AG08396 (cell line): ENCODE results near the gene MTMR2.
A peak's percentile ranks its signal among the peaks of the same experiment; 100 is the strongest.
"Not testable (repeated sequence)": the region's sequence is repeated elsewhere in the genome, so short reads cannot be mapped to it uniquely, and the experiment has no call there.

Experiments
- DNase-seq: peaks from one replicate; pipeline ENCODE4 v3.0.0; 2012; ENCODE audit warnings: low spot score, mixed read lengths

Gene MTMR2

GRCh38 chr11:95884376-95884775 is 39.5 kb downstream of the MTMR2 start:
- no peak for DNase-seq

DNA sequence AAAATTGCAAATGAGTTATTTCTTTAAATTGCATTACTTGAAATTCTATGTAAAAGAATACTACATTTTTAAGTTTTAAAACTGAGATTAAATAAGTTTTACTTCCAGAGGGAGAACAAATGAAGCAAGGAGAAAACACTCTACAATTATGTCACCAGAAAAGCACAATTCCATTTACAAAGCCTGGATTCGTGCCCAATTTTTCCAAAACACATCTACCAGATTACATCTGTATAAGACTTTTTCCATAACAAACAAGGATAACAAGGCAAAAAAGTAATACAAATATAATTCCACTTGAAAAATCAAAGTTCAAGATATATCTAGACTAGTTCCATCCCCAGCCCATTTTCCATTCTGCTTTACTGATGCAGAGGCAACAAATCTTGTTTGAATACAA is 40.5 kb downstream of the MTMR2 start:
- DNase-seq: no peak

DNA sequence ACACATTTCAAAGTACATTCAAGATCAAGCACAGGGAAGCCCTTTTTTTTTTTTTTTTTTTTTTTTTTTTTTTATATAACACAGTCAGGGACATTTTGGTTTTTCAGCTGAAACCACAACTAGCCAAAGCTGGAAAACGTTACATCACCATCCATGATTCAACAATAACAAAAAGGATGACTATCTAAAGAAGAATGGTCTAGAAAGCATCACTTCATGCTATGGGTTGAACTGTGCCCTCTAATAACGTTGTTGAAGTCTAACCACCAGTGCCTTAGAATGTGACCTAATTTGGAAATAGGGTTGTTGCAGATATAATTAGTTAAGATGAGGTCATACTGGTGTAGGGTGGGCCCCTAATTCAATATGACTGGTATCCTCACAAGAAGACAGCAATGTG is 46.6 kb downstream of the MTMR2 start:
- peak; percentile 61 for DNase-seq

- not testable (repeated sequence) for DNase-seq
Measured at GRCh38 chr11:95870877-95871276, 53.0 kb downstream of the MTMR2 start.

GRCh38 chr11:95867105-95867504 is 56.8 kb downstream of the MTMR2 start:
- DNase-seq: no peak

- DNase-seq: no peak
Measured at GRCh38 chr11:95863486-95864140, 60.3 kb downstream of the MTMR2 start.

DNA sequence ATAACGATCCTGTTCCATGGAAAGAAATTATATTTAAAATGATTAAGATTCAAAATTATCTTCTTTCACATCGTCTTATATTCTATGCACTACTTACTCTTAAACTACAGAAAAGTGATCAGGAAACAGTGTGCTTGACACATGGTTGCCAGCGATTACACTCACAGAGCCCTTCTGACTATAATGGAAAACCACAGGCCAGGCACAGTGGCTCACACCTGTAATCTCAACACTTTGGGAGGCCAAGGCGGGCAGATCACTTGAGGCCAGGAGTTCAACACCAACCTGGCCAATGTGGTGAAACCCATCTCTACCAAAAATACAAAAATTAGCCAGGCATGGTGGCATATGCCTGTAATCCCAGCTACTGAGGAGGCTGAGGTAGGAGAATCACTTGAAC is 63.9 kb downstream of the MTMR2 start:
- not testable (repeated sequence) for DNase-seq

- DNase-seq: not testable (repeated sequence)
Measured at GRCh38 chr11:95854362-95854761, 69.5 kb downstream of the MTMR2 start.

DNA sequence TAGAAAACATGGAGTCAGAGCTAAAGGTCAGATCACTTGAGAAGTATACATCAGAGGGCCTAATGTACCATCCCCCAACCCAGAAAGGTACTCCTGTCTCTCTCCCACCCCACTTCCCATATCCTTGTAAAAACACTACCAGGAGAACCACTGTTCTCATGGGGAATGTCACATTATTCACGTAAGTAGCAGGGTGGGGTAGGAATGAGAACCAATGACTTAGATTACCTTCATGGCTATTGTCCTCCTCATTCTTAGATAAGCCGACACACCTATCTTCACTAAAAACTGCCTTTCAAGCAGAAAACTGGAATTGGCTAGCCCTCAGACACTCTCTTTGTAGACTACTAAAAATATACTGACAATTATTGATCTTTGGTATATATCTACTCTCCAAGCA is 70.0 kb downstream of the MTMR2 start:
- DNase-seq: no peak

DNA sequence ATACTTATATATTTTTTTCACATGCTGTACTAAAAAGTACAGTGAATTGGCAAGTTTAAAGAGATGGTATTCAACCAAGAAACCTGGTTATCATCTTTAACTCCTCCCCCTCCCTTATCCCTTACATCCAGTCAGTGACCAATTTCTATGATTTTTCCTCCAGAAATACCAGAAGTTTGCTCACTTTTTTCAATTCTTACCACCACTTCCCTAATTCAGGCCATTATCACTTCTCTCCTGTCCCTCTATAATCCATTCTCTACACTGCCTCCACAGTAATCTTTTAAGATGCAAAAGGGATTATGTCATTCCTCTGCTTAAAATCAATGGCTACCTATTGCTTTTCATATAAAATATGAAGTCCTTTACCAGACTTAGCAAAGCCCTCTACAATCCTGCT is 70.8 kb downstream of the MTMR2 start:
- DNase-seq: no peak

- DNase-seq: no peak
Measured at GRCh38 chr11:95850137-95850536, 73.8 kb downstream of the MTMR2 start.

GRCh38 chr11:95849087-95849825 is 74.7 kb downstream of the MTMR2 start:
- DNase-seq: peak; percentile 35

DNA sequence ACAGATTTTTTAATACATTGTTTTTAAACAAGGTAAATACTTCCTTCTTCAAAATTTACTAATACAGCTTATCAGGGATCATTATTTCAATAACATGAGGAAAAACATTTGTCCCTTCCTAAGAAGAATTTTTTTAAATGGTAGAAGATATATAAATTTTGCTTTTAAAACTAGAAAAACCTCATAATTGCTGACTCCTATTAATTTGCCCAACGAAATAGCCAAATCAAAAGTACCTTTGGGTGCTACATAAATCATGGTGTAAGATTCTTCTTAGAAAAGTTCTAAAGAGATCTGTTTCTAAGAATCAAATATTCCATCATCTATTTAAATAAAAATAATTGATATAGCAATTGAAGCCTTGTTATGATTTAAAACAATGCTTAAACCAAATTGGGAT is 78.7 kb downstream of the MTMR2 start:
- no peak for DNase-seq

GRCh38 chr11:95835768-95836488 is 88.0 kb downstream of the MTMR2 start:
- peak; percentile 74 for DNase-seq

DNA sequence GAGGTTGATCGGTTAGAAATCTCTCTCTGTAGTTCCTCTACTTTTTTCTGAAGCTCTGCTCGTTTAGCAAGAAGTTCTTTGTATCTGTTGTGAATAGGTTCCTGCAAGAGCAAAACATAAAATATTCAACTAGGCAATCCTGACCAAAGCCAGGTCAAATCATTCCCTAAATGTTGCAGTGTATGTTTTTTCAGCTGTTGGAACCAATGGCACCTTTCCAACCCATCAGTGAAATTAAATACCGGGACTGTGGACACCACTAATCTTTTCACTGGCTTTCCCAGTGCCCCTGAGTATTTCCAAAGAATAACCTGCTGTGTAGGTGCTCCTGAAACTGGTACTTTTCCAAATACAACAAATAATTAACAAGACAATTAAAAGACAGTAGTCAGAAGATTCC is 88.6 kb downstream of the MTMR2 start:
- DNase-seq: no peak

GRCh38 chr11:95833378-95833777 is 90.5 kb downstream of the MTMR2 start:
- no peak for DNase-seq

- DNase-seq: no peak
Measured at GRCh38 chr11:95832763-95833162, 91.1 kb downstream of the MTMR2 start.

- peak; percentile 38 for DNase-seq
Measured at GRCh38 chr11:95831198-95831883, 92.6 kb downstream of the MTMR2 start.

GRCh38 chr11:95829580-95830259 is 94.2 kb downstream of the MTMR2 start:
- DNase-seq: peak; percentile 7

- DNase-seq: no peak
Measured at GRCh38 chr11:95827696-95828095, 96.2 kb downstream of the MTMR2 start.

DNA sequence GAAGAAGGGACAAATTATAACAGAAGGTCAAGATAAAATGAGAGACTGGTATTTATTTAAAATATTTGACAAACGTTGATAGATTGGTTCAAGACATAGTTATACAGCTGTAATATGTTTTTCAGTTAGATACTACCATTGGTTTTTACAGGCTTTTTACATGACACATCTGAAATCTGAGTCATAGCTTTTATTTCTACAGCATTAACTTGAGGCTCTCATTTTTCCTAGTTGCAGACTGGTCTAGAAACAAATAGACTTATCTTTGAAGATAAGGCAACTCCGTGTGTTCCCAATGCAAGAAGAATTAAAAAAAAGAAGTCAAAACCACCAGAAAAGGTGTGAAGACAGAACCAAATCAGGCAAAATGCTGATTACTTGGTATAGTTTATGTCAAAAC is 102.3 kb downstream of the MTMR2 start:
- no peak for DNase-seq

DNA sequence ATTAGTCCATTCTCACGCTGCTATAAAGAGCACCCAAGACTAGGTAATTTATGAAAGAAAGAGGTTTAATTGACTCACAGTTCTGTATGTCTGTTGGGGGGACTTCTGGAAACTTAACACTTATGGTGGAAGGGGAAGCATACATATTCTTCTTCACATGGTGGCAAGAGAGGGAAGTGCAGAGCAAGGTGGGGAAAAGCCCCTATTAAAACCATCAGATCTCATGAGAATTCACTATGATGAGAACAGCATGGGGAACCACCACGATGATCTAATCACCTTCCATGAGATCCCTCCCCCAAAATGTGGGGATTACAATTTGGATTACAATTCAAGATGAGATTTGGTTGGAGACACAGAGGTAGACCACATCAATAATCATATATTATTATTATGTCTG is 107.9 kb downstream of the MTMR2 start:
- DNase-seq: no peak
